H7 (cell line): ENCODE results near the gene TRAF5. TPM values are rescaled to one million over a fixed set of nuclear protein-coding genes. Genes with fewer than 3 reads are reported as not detected.
"Not testable (repeated sequence)": the region's sequence is repeated elsewhere in the genome, so short reads cannot be mapped to it uniquely, and the experiment has no call there.

Experiments
- DNase-seq: peaks from one replicate; pipeline ENCODE4 v3.0.0; 2012
- H3K27me3 ChIP-seq: 2 replicates; pipeline ENCODE4 v1.6.0; 2011; ENCODE audit warnings: mild to moderate bottlenecking, low read length; ENCODE audit not compliant: control insufficient read depth, insufficient read depth
- H3K36me3 ChIP-seq: replicated peaks from 2 replicates; pipeline ENCODE4 v1.5.1; 2011; ENCODE audit warnings: low read length; ENCODE audit not compliant: control insufficient read depth, insufficient read depth
- H3K4me3 ChIP-seq: 2 replicates; pipeline ENCODE4 v1.5.1; 2011; ENCODE audit warnings: low read depth, mild to moderate bottlenecking, control low read depth, low read length, moderate library complexity; ENCODE audit not compliant: insufficient read depth
- total RNA-seq: library from RNA; depleted of rRNA; stranded (reverse); fragments of >200 nt; shearing (Covaris generic); gene quantifications from 2 replicates; pipeline ENCODE4 v1.2.3, GENCODE V29; 2014

TRAF5 gene
- total RNA-seq, 1 experiment from 2014 or later: 21.5 TPM

GRCh38 chr1:211348547-211348946 lies 21.9 kb downstream of the TRAF5 start:
- Histone ChIP-seq H3K36me3 (no peaks in the 10 kb centered on the region), H3K27me3 (no peaks in the 10 kb centered on the region), H3K4me3 (no peak overlapping the region)
- DNase-seq: no peak

GRCh38 chr1:211349741-211350140 lies 23.1 kb downstream of the TRAF5 start:
- no peak for DNase-seq
- Histone ChIP-seq H3K36me3 (no peaks in the 10 kb centered on the region; the same call in 1 of the 2 replicates), H3K27me3 (no peaks in the 10 kb centered on the region), H3K4me3 (no peak overlapping the region)

- DNase-seq: not testable (repeated sequence)
These were observed 25.4 kb downstream of the TRAF5 start for GRCh38 chr1:211352055-211352454.

GRCh38 chr1:211352465-211352864 lies 25.8 kb downstream of the TRAF5 start:
- H3K27me3 ChIP-seq: no peaks in the 10 kb centered on the region
- H3K4me3 ChIP-seq: no peak overlapping the region
- no peak for DNase-seq
- H3K36me3 ChIP-seq: peaks cover 3% of the 10 kb centered on the region

More at GRCh38 chr1:211352055-211352454, 25.4 kb downstream of the TRAF5 start:
- H3K36me3 ChIP-seq, H3K4me3 ChIP-seq, H3K27me3 ChIP-seq: not testable (repeated sequence)

- DNase-seq: peak; percentile 65
- Histone ChIP-seq H3K27me3 (no peaks in the 10 kb centered on the region), H3K4me3 (no peak overlapping the region), H3K36me3 (peaks cover 3% of the 10 kb centered on the region)
These were observed 26.4 kb downstream of the TRAF5 start for GRCh38 chr1:211352985-211353515.

GRCh38 chr1:211353562-211354212 lies 27.1 kb downstream of the TRAF5 start:
- Histone ChIP-seq H3K36me3 (peaks cover 3% of the 10 kb centered on the region), H3K4me3 (no peak overlapping the region)

GRCh38 chr1:211355873-211356272 lies 29.2 kb downstream of the TRAF5 start:
- DNase-seq: no peak
- H3K4me3 ChIP-seq: no peak overlapping the region
- peaks cover 3% of the 10 kb centered on the region for H3K36me3 ChIP-seq
- H3K27me3 ChIP-seq: no peaks in the 10 kb centered on the region

More at GRCh38 chr1:211353562-211354212, 27.1 kb downstream of the TRAF5 start:
- no peak for DNase-seq
- H3K27me3 ChIP-seq: no peaks in the 10 kb centered on the region

- Histone ChIP-seq H3K27me3 (no peaks in the 10 kb centered on the region), H3K4me3 (no peak overlapping the region), H3K36me3 (peaks cover 3% of the 10 kb centered on the region)
- DNase-seq: no peak
These were observed 30.2 kb downstream of the TRAF5 start for GRCh38 chr1:211356723-211357407.

- no peak overlapping the region for H3K4me3 ChIP-seq
- DNase-seq: no peak
- no peaks in the 10 kb centered on the region for H3K27me3 ChIP-seq
- H3K36me3 ChIP-seq: peaks cover 3% of the 10 kb centered on the region
These were observed 32.1 kb downstream of the TRAF5 start for GRCh38 chr1:211358685-211359084.

GRCh38 chr1:211359876-211360275 lies 33.2 kb downstream of the TRAF5 start:
- Histone ChIP-seq H3K36me3 (peaks cover 3% of the 10 kb centered on the region), H3K27me3 (no peaks in the 10 kb centered on the region), H3K4me3 (no peak overlapping the region)
- DNase-seq: no peak

GRCh38 chr1:211361202-211361601 lies 34.6 kb downstream of the TRAF5 start:
- DNase-seq: no peak
- no peaks in the 10 kb centered on the region for H3K27me3 ChIP-seq
- H3K4me3 ChIP-seq: no peak overlapping the region
- H3K36me3 ChIP-seq: peaks cover 3% of the 10 kb centered on the region

- Histone ChIP-seq H3K36me3 (no peaks in the 10 kb centered on the region; the same call in 1 of the 2 replicates), H3K4me3 (no peak overlapping the region), H3K27me3 (no peaks in the 10 kb centered on the region)
- no peak for DNase-seq
These were observed 43.0 kb downstream of the TRAF5 start for GRCh38 chr1:211369640-211370039.

GRCh38 chr1:211370669-211371068 lies 44.0 kb downstream of the TRAF5 start:
- no peak for DNase-seq
- Histone ChIP-seq H3K36me3 (no peaks in the 10 kb centered on the region; the same call in 1 of the 2 replicates), H3K4me3 (no peak overlapping the region), H3K27me3 (no peaks in the 10 kb centered on the region)

GRCh38 chr1:211371406-211372105 lies 44.9 kb downstream of the TRAF5 start:
- H3K36me3 ChIP-seq: no peaks in the 10 kb centered on the region; the same call in 1 of the 2 replicates
- no peak for DNase-seq
- H3K4me3 ChIP-seq: no peak overlapping the region
- H3K27me3 ChIP-seq: no peaks in the 10 kb centered on the region
